ENCODE measurements around the gene KRT85.
"Not testable (repeated sequence)": the region's sequence is repeated elsewhere in the genome, so short reads cannot be mapped to it uniquely, and the experiment has no call there.

- TF ChIP-seq, protein P1, sequence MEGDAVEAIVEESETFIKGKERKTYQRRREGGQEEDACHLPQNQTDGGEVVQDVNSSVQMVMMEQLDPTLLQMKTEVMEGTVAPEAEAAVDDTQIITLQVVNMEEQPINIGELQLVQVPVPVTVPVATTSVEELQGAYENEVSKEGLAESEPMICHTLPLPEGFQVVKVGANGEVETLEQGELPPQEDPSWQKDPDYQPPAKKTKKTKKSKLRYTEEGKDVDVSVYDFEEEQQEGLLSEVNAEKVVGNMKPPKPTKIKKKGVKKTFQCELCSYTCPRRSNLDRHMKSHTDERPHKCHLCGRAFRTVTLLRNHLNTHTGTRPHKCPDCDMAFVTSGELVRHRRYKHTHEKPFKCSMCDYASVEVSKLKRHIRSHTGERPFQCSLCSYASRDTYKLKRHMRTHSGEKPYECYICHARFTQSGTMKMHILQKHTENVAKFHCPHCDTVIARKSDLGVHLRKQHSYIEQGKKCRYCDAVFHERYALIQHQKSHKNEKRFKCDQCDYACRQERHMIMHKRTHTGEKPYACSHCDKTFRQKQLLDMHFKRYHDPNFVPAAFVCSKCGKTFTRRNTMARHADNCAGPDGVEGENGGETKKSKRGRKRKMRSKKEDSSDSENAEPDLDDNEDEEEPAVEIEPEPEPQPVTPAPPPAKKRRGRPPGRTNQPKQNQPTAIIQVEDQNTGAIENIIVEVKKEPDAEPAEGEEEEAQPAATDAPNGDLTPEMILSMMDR (conservative IDR thresholded peaks at IDR 0.05; ENCODE audit: low read length), result peak; percentile 73
- not testable (repeated sequence) for TF ChIP-seq EZH2phosphoT487 (IDR thresholded peaks at IDR 0.05; ENCODE audit: borderline replicate concordance, low read depth, low read length)
These were observed 51.6 kb downstream of the KRT85 start for GRCh38 chr12:52315721-52316120.
